Activated T-cell treated with anti-CD3 and anti-CD28 coated beads for 4 hours (primary cell): ENCODE results near the gene NENF.

Experiments
- DNase-seq: peaks from one replicate; pipeline ENCODE4 v3.0.0-alpha.2; 2020

NENF gene

GRCh38 chr1:212482637-212483441, 50.1 kb downstream of the NENF start:
- DNase-seq, result no peak

- no peak for DNase-seq
Observed at GRCh38 chr1:212484701-212485570, 52.2 kb downstream of the NENF start.

DNA sequence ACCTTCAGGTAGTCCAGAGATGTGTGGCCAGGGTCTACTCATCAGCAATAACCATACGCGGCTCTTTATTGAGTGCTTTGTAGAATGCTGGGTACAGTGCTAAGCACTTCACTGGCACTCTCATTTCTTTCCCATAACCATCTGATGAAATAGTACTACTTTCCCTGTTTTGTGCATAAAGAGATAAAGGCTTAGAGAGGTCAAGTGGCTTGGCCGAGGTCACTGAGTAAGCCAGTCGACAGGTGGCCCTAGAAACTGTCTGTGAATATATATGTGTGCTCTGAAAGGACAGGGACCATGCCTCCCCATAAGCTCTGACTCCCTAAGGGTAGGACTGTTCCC, 52.8 kb downstream of the NENF start:
- no peak for DNase-seq

GRCh38 chr1:212485913-212486618, 53.3 kb downstream of the NENF start:
- no peak for DNase-seq

- DNase-seq, result no peak
Observed at GRCh38 chr1:212486619-212486975, 53.9 kb downstream of the NENF start.

- no peak for DNase-seq
Observed at GRCh38 chr1:212487286-212487685, 54.6 kb downstream of the NENF start.

- DNase-seq, result no peak
Observed at GRCh38 chr1:212487774-212488435, 55.2 kb downstream of the NENF start.

DNA sequence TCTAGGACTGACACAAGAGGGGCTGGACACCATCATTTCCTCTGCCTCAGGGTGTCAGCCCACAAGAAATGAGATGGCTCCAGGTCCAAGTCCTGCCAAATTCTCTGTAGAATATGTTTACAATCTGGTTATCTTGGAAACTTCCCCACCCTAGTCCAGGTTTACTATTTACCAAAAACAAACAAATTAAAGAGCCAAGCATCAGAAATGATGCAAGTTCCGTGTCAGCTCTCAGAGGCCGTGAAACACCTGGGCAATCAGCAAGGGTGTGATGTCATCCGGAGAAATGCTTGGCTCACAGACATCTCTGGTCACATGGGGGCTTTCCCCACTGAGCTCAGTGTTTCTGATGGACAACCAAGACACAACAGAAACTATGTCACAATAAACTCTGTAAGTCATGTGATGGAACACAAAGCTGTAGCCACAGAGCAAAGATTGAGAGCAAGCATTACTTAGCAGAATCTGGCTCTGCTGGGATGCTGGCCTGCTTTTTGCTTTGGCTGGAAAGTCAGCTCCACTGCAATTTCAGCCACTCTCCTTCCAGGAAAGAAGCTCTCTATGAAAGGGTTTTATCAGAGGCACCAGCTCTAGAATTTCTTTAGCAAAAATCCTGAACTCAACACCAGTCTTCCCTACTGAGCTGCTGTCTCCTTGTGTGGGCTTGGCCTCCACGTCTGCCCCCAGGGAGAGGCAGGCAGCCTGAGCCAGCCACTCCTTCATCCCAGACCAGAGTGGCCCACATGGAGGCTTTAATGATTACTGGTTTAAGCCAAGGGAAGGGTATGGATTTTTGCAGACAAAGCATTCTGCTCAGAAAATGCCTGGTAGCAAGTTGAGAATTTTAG, 55.9 kb downstream of the NENF start:
- no peak for DNase-seq

- DNase-seq, result no peak
Observed at GRCh38 chr1:212489284-212489859, 56.7 kb downstream of the NENF start.

GRCh38 chr1:212490276-212490675, 57.6 kb downstream of the NENF start:
- DNase-seq, result no peak

GRCh38 chr1:212491454-212491853, 58.7 kb downstream of the NENF start:
- no peak for DNase-seq
